ENCODE data around the gene NINJ2.
"Not testable (repeated sequence)": the region's sequence is repeated elsewhere in the genome, so short reads cannot be mapped to it uniquely, and the experiment has no call there.

NINJ2 gene

GRCh38 chr12:641321-641720, 21.9 kb downstream of the NINJ2 start:
- not testable (repeated sequence) for DNase-seq (ENCODE audit: low spot score)

GRCh38 chr12:640773-641172, 22.5 kb downstream of the NINJ2 start:
- no peak for DNase-seq (ENCODE audit: low spot score)

GRCh38 chr12:639988-640387, 23.3 kb downstream of the NINJ2 start:
- DNase-seq (ENCODE audit: low spot score) = no peak

GRCh38 chr12:639566-639965, 23.7 kb downstream of the NINJ2 start:
- DNase-seq (ENCODE audit: low spot score) = no peak

GRCh38 chr12:638953-639557, 24.2 kb downstream of the NINJ2 start:
- DNase-seq (ENCODE audit: low spot score) = no peak

- DNase-seq (ENCODE audit: low spot score) = no peak
These were observed 26.6 kb downstream of the NINJ2 start for GRCh38 chr12:636632-637031.

- DNase-seq (ENCODE audit: low spot score) = no peak
These were observed 29.5 kb downstream of the NINJ2 start for GRCh38 chr12:633731-634130.

- DNase-seq (ENCODE audit: low spot score) = peak; percentile 63
These were observed 31.0 kb downstream of the NINJ2 start for GRCh38 chr12:632102-632696.

GRCh38 chr12:630656-631632, 32.3 kb downstream of the NINJ2 start:
- DNase-seq (ENCODE audit: low spot score) = no peak

GRCh38 chr12:628742-629078, 34.5 kb downstream of the NINJ2 start:
- DNase-seq (ENCODE audit: low spot score) = not testable (repeated sequence)

- DNase-seq (ENCODE audit: low spot score) = no peak
These were observed 35.1 kb downstream of the NINJ2 start for GRCh38 chr12:627863-628741.

GRCh38 chr12:627285-627684, 36.0 kb downstream of the NINJ2 start:
- no peak for DNase-seq (ENCODE audit: low spot score)

- DNase-seq (ENCODE audit: low spot score) = no peak
These were observed 37.2 kb downstream of the NINJ2 start for GRCh38 chr12:625998-626397.

- DNase-seq (ENCODE audit: low spot score) = no peak
These were observed 39.3 kb downstream of the NINJ2 start for GRCh38 chr12:623865-624372.

GRCh38 chr12:623172-623864, 39.9 kb downstream of the NINJ2 start:
- no peak for DNase-seq (ENCODE audit: low spot score)

- DNase-seq (ENCODE audit: low spot score) = no peak
These were observed 40.8 kb downstream of the NINJ2 start for GRCh38 chr12:622416-622815.

- DNase-seq (ENCODE audit: low spot score) = no peak
These were observed 43.9 kb downstream of the NINJ2 start for GRCh38 chr12:619346-619745.

- no peak for DNase-seq (ENCODE audit: low spot score)
These were observed 44.6 kb downstream of the NINJ2 start for GRCh38 chr12:618605-619004.

GRCh38 chr12:617304-617915, 45.8 kb downstream of the NINJ2 start:
- DNase-seq (ENCODE audit: low spot score) = no peak

- no peak for DNase-seq (ENCODE audit: low spot score)
These were observed 47.6 kb downstream of the NINJ2 start for GRCh38 chr12:615620-616019.
